ENCODE results near the gene FOXM1.

- TF ChIP-seq CENPBD1 (CRISPR knock-in tag; IDR thresholded peaks at IDR 0.05; ENCODE audit: borderline replicate concordance, low read depth), result no peak
- no peak for TF ChIP-seq TCF7L2 (IDR thresholded peaks at IDR 0.05; ENCODE audit: low read depth, low read length)
- no peak for TF ChIP-seq PITX1 (CRISPR knock-in tag; IDR thresholded peaks at IDR 0.05)
- TF ChIP-seq RAD21 (CRISPR knock-in tag; IDR thresholded peaks at IDR 0.05), result no peak
Observed at GRCh38 chr12:2925322-2925995, 48.5 kb upstream of the FOXM1 start.
